Renal cortex interstitium (tissue), 11 donors: ENCODE measurements around the gene STUM. TPM values are rescaled to one million over a fixed set of nuclear protein-coding genes. Genes with fewer than 3 reads are reported as not detected.

ENCODE experiments used
- DNase-seq, 11 donors: peaks; one replicate each; pipeline ENCODE4 v3.0.0-alpha.2; 2013; ENCODE audit warnings: low read depth in 9 of 11, low spot score in 4 of 11; ENCODE audit errors: extremely low read depth in 1 of 11
- polyA plus RNA-seq, 3 donors: library from polyadenylated mRNA; unstranded; fragments of 120-200 nt; gene quantifications; one replicate each; pipeline ENCODE4 v1.2.1, GENCODE V29; 2013; ENCODE audit not compliant: insufficient read length in 3 of 3

STUM gene
- polyA plus RNA-seq, 3 donors: 1.1 to 2.6 (median 1.5) TPM

DNA sequence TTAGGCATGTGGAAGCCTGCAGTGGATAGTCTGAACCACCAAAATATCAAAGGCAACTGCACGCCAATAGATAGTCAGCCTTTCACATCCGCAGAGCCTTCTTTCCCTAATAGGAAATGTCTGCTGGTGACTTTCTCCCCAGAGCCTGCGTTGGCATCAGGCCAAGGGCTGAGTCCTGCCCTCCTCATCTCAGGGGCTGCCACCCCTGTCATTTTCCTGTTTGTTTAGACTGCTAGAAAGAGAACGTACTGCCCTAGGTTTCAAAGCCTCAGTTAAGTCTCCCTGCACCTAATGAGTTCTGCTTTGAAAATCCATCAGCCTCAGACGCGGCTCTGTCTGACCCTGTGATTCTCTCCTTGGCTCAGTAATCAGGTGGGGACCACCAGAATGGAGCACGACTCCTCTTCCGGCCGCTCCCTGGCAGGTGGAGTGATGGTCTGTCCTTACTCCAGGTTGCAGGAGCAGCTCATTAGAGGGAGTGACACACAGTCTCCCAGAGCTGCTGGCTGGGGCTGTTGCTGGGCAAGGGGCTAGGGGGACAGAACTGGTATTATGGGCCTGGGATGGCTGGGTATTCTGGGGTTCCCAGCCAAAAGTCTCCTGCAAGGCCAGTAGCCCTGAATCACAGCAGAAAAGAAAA lies 27.3 kb downstream of the STUM start:
- no peak for DNase-seq

GRCh38 chr1:226576601-226577000 lies 28.0 kb downstream of the STUM start:
- no peak for DNase-seq

DNA sequence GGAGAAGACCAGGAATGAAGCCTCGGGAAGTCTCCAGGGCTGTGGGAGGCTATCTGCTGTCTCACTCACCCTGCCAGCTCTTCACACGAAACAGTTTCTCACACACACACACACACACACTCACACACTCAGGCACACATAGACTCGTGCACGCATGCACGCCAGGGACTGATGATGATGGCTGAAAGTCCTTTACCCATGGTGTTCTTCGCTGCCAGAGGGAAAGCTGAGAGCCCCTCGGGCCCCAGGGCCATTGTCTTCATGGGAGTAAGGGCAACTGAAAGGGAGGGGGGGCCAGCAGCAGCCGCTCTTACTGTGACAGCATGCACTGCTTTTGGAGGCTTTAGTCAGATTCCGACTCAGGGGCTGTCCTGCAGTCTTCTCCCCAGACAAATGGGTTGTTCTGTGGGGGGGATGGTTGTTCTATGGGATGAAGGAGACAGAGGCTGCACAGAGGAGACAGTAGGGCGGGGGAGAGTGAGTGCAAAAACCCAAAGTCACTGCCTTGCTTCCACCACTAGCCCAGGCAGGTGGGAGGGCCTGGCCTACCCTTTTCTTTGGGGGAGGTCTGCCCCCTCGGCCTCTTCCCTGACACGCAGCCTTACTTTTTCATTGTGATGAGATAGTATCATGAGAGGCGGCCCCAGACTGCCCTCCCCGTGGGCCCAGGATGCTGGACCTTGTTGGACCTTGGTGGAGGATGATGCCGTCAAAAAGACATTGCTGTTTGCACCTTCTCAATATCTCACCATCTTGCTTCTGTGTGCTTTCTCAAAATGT lies 29.0 kb downstream of the STUM start:
- DNase-seq: no peak

GRCh38 chr1:226578946-226579578 lies 30.5 kb downstream of the STUM start:
- no peak for DNase-seq

GRCh38 chr1:226579781-226580323 lies 31.3 kb downstream of the STUM start:
- no peak for DNase-seq

DNA sequence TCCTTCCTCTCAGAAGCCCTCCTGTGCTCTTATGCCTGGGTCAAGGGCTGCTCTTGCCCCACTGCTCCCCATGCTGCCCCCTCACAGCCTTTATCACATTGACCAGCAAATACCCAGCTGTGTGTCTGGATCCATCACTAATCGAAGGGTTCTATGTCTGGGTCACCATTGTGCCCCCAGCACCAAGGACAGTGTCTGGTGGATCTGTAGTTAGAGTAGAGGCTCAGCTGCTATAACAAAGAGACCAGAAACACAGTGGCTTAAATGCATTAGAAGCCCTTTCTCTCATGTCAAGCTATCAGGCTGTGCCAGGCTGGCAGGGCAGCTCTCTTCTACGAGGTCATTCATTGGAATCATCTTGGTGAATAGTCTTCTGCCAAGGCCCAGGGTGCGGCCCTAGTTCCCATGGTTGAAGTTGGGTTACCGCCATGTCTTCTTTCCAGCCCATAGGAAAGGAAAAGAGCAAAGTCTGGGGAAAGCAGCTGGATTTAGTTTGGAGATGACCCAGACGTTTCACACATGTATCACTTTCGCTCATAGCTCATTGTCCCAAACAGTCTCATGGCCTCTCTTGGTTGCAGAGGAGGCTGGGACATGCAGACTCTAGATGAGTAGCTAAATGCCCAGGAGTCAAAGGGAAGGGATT lies 32.2 kb downstream of the STUM start:
- no peak for DNase-seq

GRCh38 chr1:226581650-226582330 lies 33.2 kb downstream of the STUM start:
- no peak for DNase-seq

GRCh38 chr1:226582966-226583365 lies 34.4 kb downstream of the STUM start:
- DNase-seq: no peak

GRCh38 chr1:226584164-226584563 lies 35.6 kb downstream of the STUM start:
- no peak for DNase-seq

GRCh38 chr1:226586116-226586515 lies 37.6 kb downstream of the STUM start:
- DNase-seq: no peak

- no peak for DNase-seq
These were observed 38.3 kb downstream of the STUM start for GRCh38 chr1:226586650-226587422.

DNA sequence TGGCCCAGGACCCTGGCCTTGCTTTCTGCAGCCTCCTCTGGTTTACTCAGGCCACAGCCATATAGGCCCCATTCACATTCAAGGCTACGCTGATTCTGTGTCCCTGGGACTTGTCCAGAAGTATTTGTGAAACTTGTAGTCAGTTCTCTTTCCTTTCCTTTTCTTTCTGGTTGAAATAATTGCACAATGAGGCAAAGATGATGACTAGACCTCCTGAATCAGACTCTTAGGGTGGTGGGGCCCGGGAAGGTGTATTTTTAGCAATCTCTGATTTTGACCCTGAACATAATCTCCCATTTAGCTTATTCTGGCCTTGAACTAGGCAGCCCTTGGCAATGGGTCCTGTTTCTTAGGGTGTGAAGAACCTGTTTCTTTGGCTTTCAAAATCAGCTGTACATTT lies 39.9 kb downstream of the STUM start:
- no peak for DNase-seq

DNA sequence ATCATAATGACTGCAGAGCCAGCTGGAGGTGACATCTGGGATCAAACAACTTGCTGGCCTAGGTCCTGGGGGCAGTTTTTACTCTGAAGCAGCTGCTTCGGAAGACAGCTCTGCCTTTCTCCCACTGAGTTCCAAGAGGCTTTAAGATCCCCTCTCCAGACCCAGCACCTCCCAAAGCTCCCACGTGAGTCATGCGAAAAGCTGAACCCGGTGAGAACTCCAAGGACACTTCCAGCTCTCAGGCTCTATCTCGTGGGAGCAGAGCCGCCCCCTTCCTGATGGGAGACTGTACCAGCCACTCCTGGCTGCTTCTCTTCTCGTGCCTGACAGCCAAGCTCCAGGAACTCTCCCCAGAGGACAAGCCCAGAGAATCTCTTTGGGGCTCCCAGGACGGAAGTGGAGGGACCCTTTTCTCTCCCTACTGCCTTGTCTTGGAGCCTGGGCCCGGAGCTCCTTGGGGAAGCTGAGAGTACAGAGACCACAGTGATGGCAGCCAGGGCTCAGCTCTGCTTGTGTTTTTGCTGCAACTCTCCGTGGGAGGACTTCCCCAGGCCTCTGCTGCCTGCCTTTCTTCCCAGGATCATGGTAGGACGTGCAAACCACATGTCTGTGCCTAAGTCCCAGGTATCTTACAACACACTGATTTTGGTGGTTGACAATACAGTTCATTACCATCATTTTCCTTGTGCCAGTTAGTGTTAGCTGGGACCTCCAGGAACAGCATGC lies 40.6 kb downstream of the STUM start:
- DNase-seq: no peak

DNA sequence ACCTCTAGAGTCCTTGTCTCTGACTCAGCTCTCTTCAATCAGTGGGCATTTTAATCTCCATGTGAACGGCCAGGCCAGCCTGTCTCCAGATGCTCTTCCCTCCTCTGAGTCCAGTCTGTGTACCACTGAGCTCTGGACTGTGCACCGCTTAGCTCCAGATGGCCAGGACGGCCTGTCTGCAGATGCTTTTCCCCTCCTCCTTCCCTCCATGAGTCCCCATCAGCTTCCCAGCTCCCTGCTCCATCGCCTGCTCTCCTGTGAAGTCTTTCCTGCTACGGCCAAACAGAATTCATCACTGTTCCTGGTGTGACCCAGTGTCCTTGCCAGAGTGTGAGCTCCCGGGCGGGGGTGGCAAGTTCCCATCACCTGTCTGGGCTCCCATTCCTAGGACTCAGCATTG lies 42.0 kb downstream of the STUM start:
- no peak for DNase-seq

DNA sequence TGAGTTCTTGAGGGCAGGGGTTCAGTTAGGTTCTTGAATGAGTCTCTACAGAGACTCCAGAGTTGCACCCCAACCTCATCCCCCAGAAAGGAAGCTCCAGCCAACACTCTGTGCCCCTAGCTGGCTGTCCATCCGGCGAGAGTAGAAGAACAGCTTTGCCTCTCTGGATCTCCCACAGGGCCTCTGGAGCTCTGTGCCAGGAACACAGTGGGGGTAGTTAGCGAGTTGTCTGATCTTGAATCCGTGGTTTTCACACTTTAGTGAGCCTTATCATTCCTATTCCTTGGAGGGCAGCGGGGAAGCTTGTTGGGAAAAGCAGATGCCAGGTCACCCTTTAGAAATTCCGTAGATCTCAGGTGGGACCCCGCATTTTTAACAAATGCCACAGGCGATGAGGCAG lies 45.0 kb downstream of the STUM start:
- no peak for DNase-seq

GRCh38 chr1:226596531-226597165 lies 48.1 kb downstream of the STUM start:
- DNase-seq: no peak
